ENCODE data around the gene PDE1C.
A peak's percentile ranks its signal among the peaks of the same experiment; 100 is the strongest.

Gene PDE1C

GRCh38 chr7:31761646-31762045, 308.6 kb downstream of the PDE1C start:
- no peak overlapping the region for H3K4me3 Mint-ChIP-seq
- no peak for DNase-seq
- H3K27me3 Mint-ChIP-seq (ENCODE audit: low read depth, poor library complexity) = peaks cover 34% of the 10 kb centered on the region
- H3K36me3 Mint-ChIP-seq (ENCODE audit: low read depth) = no peaks in the 10 kb centered on the region
- H3K27ac Mint-ChIP-seq = no peak overlapping the region
- TF ChIP-seq CTCF (IDR thresholded peaks at IDR 0.05) = no peak
- no peaks in the 10 kb centered on the region for H3K4me1 Mint-ChIP-seq
- peaks cover 3% of the 10 kb centered on the region for H3K9me3 Mint-ChIP-seq

- Mint-ChIP-seq H3K27me3 (ENCODE audit: low read depth, poor library complexity) (peaks cover 33% of the 10 kb centered on the region), H3K36me3 (ENCODE audit: low read depth) (no peaks in the 10 kb centered on the region)
Measured at GRCh38 chr7:31758755-31759154, 311.5 kb downstream of the PDE1C start.

GRCh38 chr7:31751726-31752125, 318.5 kb downstream of the PDE1C start:
- Mint-ChIP-seq H3K27ac (no peak overlapping the region), H3K9me3 (peaks cover 11% of the 10 kb centered on the region), H3K4me1 (peaks cover 4% of the 10 kb centered on the region), H3K4me3 (no peak overlapping the region), H3K36me3 (ENCODE audit: low read depth) (no peaks in the 10 kb centered on the region), H3K27me3 (ENCODE audit: low read depth, poor library complexity) (peaks cover 28% of the 10 kb centered on the region)
- TF ChIP-seq CTCF (IDR thresholded peaks at IDR 0.05) = no peak
- no peak for DNase-seq

More at GRCh38 chr7:31758755-31759154, 311.5 kb downstream of the PDE1C start:
- H3K9me3 Mint-ChIP-seq = peaks cover 13% of the 10 kb centered on the region
- DNase-seq = no peak
- H3K4me1 Mint-ChIP-seq = no peaks in the 10 kb centered on the region
- no peak overlapping the region for H3K27ac Mint-ChIP-seq
- no peak for TF ChIP-seq CTCF (IDR thresholded peaks at IDR 0.05)
- no peak overlapping the region for H3K4me3 Mint-ChIP-seq

GRCh38 chr7:31748084-31748483, 322.1 kb downstream of the PDE1C start:
- no peak for DNase-seq
- H3K4me1 Mint-ChIP-seq = peaks cover 4% of the 10 kb centered on the region
- H3K9me3 Mint-ChIP-seq = no peaks in the 10 kb centered on the region
- H3K27ac Mint-ChIP-seq = no peak overlapping the region
- no peaks in the 10 kb centered on the region for H3K36me3 Mint-ChIP-seq (ENCODE audit: low read depth)
- peaks cover 30% of the 10 kb centered on the region for H3K27me3 Mint-ChIP-seq (ENCODE audit: low read depth, poor library complexity)
- TF ChIP-seq CTCF (IDR thresholded peaks at IDR 0.05) = no peak
- H3K4me3 Mint-ChIP-seq = no peak overlapping the region

- no peaks in the 10 kb centered on the region for H3K9me3 Mint-ChIP-seq
- no peak for DNase-seq
- TF ChIP-seq CTCF (IDR thresholded peaks at IDR 0.05) = no peak
Measured at GRCh38 chr7:31747553-31747952, 322.7 kb downstream of the PDE1C start.

GRCh38 chr7:31744294-31744874, 325.8 kb downstream of the PDE1C start:
- TF ChIP-seq CTCF (IDR thresholded peaks at IDR 0.05) = peak; percentile 90
- Mint-ChIP-seq H3K4me1 (peaks cover 3% of the 10 kb centered on the region), H3K4me3 (no peak overlapping the region), H3K27ac (peak overlapping the region; percentile 59), H3K36me3 (ENCODE audit: low read depth) (no peaks in the 10 kb centered on the region), H3K9me3 (no peaks in the 10 kb centered on the region), H3K27me3 (ENCODE audit: low read depth, poor library complexity) (peaks cover 44% of the 10 kb centered on the region)
- DNase-seq = peak; percentile 73

More at GRCh38 chr7:31747553-31747952, 322.7 kb downstream of the PDE1C start:
- Mint-ChIP-seq H3K27ac (no peak overlapping the region), H3K4me1 (peaks cover 4% of the 10 kb centered on the region), H3K4me3 (no peak overlapping the region), H3K36me3 (ENCODE audit: low read depth) (no peaks in the 10 kb centered on the region), H3K27me3 (ENCODE audit: low read depth, poor library complexity) (peaks cover 27% of the 10 kb centered on the region)
